Measurements from ENCODE around the gene ZRANB3.

GRCh38 chr2:135103843-135104242 lies 427.2 kb downstream of the ZRANB3 start:
- no peak for TF ChIP-seq YY1 (IDR thresholded peaks at IDR 0.05; ENCODE audit: insufficient read depth, insufficient read length)
- TF ChIP-seq SUZ12 (IDR thresholded peaks at IDR 0.05; ENCODE audit: extremely low read depth, insufficient read depth, insufficient read length), result no peak
- no peak for TF ChIP-seq ZNF274 (IDR thresholded peaks at IDR 0.05; ENCODE audit: low read depth, low read length)

Data from NT2/D1 (cell line).